SU-DHL-6 (cell line): Measurements from ENCODE around the gene C10orf105.

Experiments
- H2AFZ ChIP-seq: fragments of 200-600 bp; sonication (generic); 2 replicates; pipeline ENCODE4 v1.6.1; 2014; ENCODE audit warnings: low read depth, mild to moderate bottlenecking, moderate library complexity, mixed read lengths, antibody characterized with exemption, low read length; ENCODE audit not compliant: severe bottlenecking
- H3F3A ChIP-seq: fragments of 200-600 bp; shearing (Covaris generic); 2 replicates; pipeline ENCODE4 v1.6.0; 2016; ENCODE audit warnings: antibody characterized with exemption, mild to moderate bottlenecking; ENCODE audit not compliant: insufficient read depth
- H3K27ac ChIP-seq: fragments of 200-600 bp; sonication (generic); 2 replicates; pipeline ENCODE4 v1.5.1; 2016; ENCODE audit warnings: low read depth, mild to moderate bottlenecking, low read length, moderate library complexity, mixed read lengths
- H3K27me3 ChIP-seq: fragments of 200-600 bp; sonication (generic), shearing (Covaris generic); 2 replicates; pipeline ENCODE4 v1.6.0; 2014; ENCODE audit warnings: mild to moderate bottlenecking, low read length
- H3K36me3 ChIP-seq: fragments of 200-600 bp; sonication (generic); 2 replicates; pipeline ENCODE4 v1.6.1; 2014; ENCODE audit warnings: mild to moderate bottlenecking, low read length, mixed read lengths
- H3K4me2 ChIP-seq: fragments of 300-600, 200-600 bp; shearing (Covaris generic), sonication (generic); 2 replicates; pipeline ENCODE4 v1.6.0; 2014; ENCODE audit warnings: low read length, low read depth, mild to moderate bottlenecking; ENCODE audit not compliant: poor library complexity, severe bottlenecking
- H3K4me3 ChIP-seq: fragments of 200-600 bp; sonication (generic); 2 replicates; pipeline ENCODE4 v1.5.1; 2014; ENCODE audit warnings: antibody characterized with exemption, low read length, mild to moderate bottlenecking, mixed read lengths; ENCODE audit not compliant: insufficient read depth, poor library complexity, severe bottlenecking
- H3K79me2 ChIP-seq: fragments of 200-600 bp; sonication (generic); 2 replicates; pipeline ENCODE4 v1.6.1; 2014; ENCODE audit warnings: mild to moderate bottlenecking, low read length, moderate library complexity; ENCODE audit not compliant: insufficient read depth
- H3K9ac ChIP-seq: fragments of 200-600 bp; sonication (generic); 2 replicates; pipeline ENCODE4 v1.7.0; 2014; ENCODE audit warnings: mild to moderate bottlenecking, low read length
- H3K9me2 ChIP-seq: fragments of 200-600 bp; sonication (generic); replicated peaks from 2 replicates; pipeline ENCODE4 v1.6.1; 2014; ENCODE audit warnings: low read length; ENCODE audit not compliant: insufficient read depth
- H3K9me3 ChIP-seq: fragments of 200-600 bp; sonication (generic); 2 replicates; pipeline ENCODE4 v1.6.1; 2014; ENCODE audit warnings: low read length, mixed read lengths; ENCODE audit not compliant: insufficient read depth
- H4K20me1 ChIP-seq: fragments of 200-600 bp; sonication (generic); 2 replicates; pipeline ENCODE4 v1.6.1; 2014; ENCODE audit warnings: low read depth, mild to moderate bottlenecking, antibody characterized with exemption, low read length, moderate library complexity, mixed read lengths
- CTCF ChIP-seq: fragments of 200-600 bp; sonication (generic); IDR thresholded peaks from one replicate; pipeline ENCODE4 v1.5.1; 2017; ENCODE audit warnings: antibody characterized with exemption, mild to moderate bottlenecking, low read length, moderate library complexity; ENCODE audit not compliant: insufficient read depth, poor library complexity, severe bottlenecking
- EZH2phosphoT487 ChIP-seq: fragments of 200-600 bp; sonication (generic), shearing (Covaris generic); conservative IDR thresholded peaks from 2 replicates; pipeline ENCODE4 v1.6.1; 2018; ENCODE audit warnings: mild to moderate bottlenecking, antibody characterized with exemption, low read length, moderate library complexity, mixed read lengths

The C10orf105 gene

GRCh38 chr10:71715860-71716259, 3.7 kb downstream of the C10orf105 start:
- H3K36me3 ChIP-seq: no peaks in the 10 kb centered on the region
- no peaks in the 10 kb centered on the region for H3F3A ChIP-seq
- H3K79me2 ChIP-seq: no peaks in the 10 kb centered on the region
- no peaks in the 10 kb centered on the region for H3K9me2 ChIP-seq
- TF ChIP-seq CTCF (no peak), EZH2phosphoT487 (no peak)
- H3K9ac ChIP-seq: no peak overlapping the region
- no peak overlapping the region for H2AFZ ChIP-seq
- H3K27ac ChIP-seq: no peak overlapping the region
- H3K4me3 ChIP-seq: no peak overlapping the region
- H3K9me3 ChIP-seq: no peaks in the 10 kb centered on the region
- H3K4me2 ChIP-seq: no peak overlapping the region
- H4K20me1 ChIP-seq: no peaks in the 10 kb centered on the region
- H3K27me3 ChIP-seq: no peaks in the 10 kb centered on the region

GRCh38 chr10:71715026-71715425, 4.6 kb downstream of the C10orf105 start:
- no peak for TF ChIP-seq CTCF
- TF ChIP-seq EZH2phosphoT487: no peak
- Histone ChIP-seq H3K9me3 (no peaks in the 10 kb centered on the region), H3K27ac (no peak overlapping the region), H3K36me3 (no peaks in the 10 kb centered on the region), H3K4me2 (no peak overlapping the region), H3F3A (no peaks in the 10 kb centered on the region), H3K27me3 (no peaks in the 10 kb centered on the region), H3K9me2 (no peaks in the 10 kb centered on the region), H3K79me2 (no peaks in the 10 kb centered on the region), H3K9ac (no peak overlapping the region), H3K4me3 (no peak overlapping the region), H2AFZ (no peak overlapping the region), H4K20me1 (no peaks in the 10 kb centered on the region)

GRCh38 chr10:71714592-71714991, 5.0 kb downstream of the C10orf105 start:
- Histone ChIP-seq H3K79me2 (no peaks in the 10 kb centered on the region), H3K36me3 (no peaks in the 10 kb centered on the region), H3K9me2 (no peaks in the 10 kb centered on the region), H4K20me1 (no peaks in the 10 kb centered on the region), H3K27ac (no peak overlapping the region), H3K9me3 (no peaks in the 10 kb centered on the region), H3K4me2 (no peak overlapping the region), H3F3A (no peaks in the 10 kb centered on the region), H2AFZ (no peak overlapping the region), H3K4me3 (no peak overlapping the region), H3K27me3 (no peaks in the 10 kb centered on the region), H3K9ac (no peak overlapping the region)
- TF ChIP-seq CTCF (no peak), EZH2phosphoT487 (no peak)

- Histone ChIP-seq H3K4me2 (no peak overlapping the region), H3F3A (no peaks in the 10 kb centered on the region), H3K27ac (no peak overlapping the region), H3K36me3 (no peaks in the 10 kb centered on the region), H2AFZ (no peak overlapping the region), H3K9me3 (no peaks in the 10 kb centered on the region), H3K9ac (no peak overlapping the region), H3K9me2 (no peaks in the 10 kb centered on the region), H3K4me3 (no peak overlapping the region), H4K20me1 (no peaks in the 10 kb centered on the region), H3K27me3 (no peaks in the 10 kb centered on the region), H3K79me2 (no peaks in the 10 kb centered on the region)
- TF ChIP-seq CTCF: no peak
- TF ChIP-seq EZH2phosphoT487: no peak
Measured at GRCh38 chr10:71714031-71714410, 5.6 kb downstream of the C10orf105 start.
